GM12878 (cell line): ENCODE measurements around the gene TMEM14B. TPM values are rescaled to one million over a fixed set of nuclear protein-coding genes. Genes with fewer than 3 reads are reported as not detected.
A peak's percentile ranks its signal among the peaks of the same experiment; 100 is the strongest.

Experiments
- ATAC-seq: fragments of 200-7000 bp; cut with Tn5 transposase; 3 replicates; pipeline ENCODE4 v1.9.1; 2020; ENCODE audit warnings: mild to moderate bottlenecking, moderate library complexity
- BruUV-seq: library from RNA; stranded (reverse); fragments of 400-500 nt; replicated peaks from 2 replicates; lab custom pipeline; 2021; lab: Mats Ljungman, UMichigan
- CTCF ChIA-PET: fragments of 300-600 bp; sonication (Branson Sonifier 250); formaldehyde crosslinking; extraction: SDS; loops from one replicate; lab custom pipeline; 2021; ENCODE audit warnings: inconsistent platforms; lab: Yijun Ruan, JAX
- POLR2A ChIA-PET: fragments of 350-600 bp; formaldehyde crosslinking; extraction: SDS; loops from one replicate; lab custom pipeline; 2021; ENCODE audit warnings: inconsistent platforms; lab: Charles Lee
- RAD21 ChIA-PET: fragments of 300-600 bp; sonication (Branson Sonifier 250); formaldehyde crosslinking; loops from one replicate; lab custom pipeline; 2023; ENCODE audit warnings: antibody characterized with exemption; ENCODE audit not compliant: unreplicated experiment; lab: Charles Lee
- SMC1A ChIA-PET: fragments of 300-600 bp; sonication (Branson Sonifier 250); formaldehyde crosslinking; loops from one replicate; lab custom pipeline; 2023; ENCODE audit not compliant: unreplicated experiment, uncharacterized antibody; lab: Charles Lee
- DNase-seq: peaks from one replicate; pipeline ENCODE4 v3.0.0-alpha.2; 2011; ENCODE audit warnings: low read depth, low spot score
- FAIRE-seq: peaks from 3 replicates; lab custom pipeline; 2011; peaks lifted over from hg19 to GRCh38; lab: Jason Lieb, UNC
- H2AFZ ChIP-seq: 2 replicates; pipeline ENCODE4 v1.6.0; 2011; ENCODE audit warnings: low read depth, low read length, control low read depth; ENCODE audit not compliant: control insufficient read depth
- H3K27ac ChIP-seq: 2 replicates; pipeline ENCODE4 v1.5.1; 2011; ENCODE audit warnings: control low read depth; ENCODE audit not compliant: control insufficient read depth, insufficient read depth
- H3K27me3 ChIP-seq, 2 experiments: replicated peaks in 1 of 2; 2 replicates each; pipeline versions ENCODE4 v1.6.0 to v1.6.1; 2011; ENCODE audit warnings: low read length in 1 of 2; ENCODE audit not compliant: control insufficient read depth in 2 of 2, insufficient read depth in 2 of 2
- H3K36me3 ChIP-seq, 2 experiments: 2 replicates each; pipeline ENCODE4 v1.5.1; 2011; ENCODE audit warnings: low read length in 1 of 2; ENCODE audit not compliant: control insufficient read depth in 2 of 2, insufficient read depth in 2 of 2
- H3K4me1 ChIP-seq: 2 replicates; pipeline ENCODE4 v1.6.1; 2011; ENCODE audit warnings: mild to moderate bottlenecking, low read length, moderate library complexity, mixed read lengths; ENCODE audit not compliant: control insufficient read depth, insufficient read depth
- H3K4me2 ChIP-seq: 2 replicates; pipeline ENCODE4 v1.6.0; 2011; ENCODE audit warnings: control low read depth; ENCODE audit not compliant: control insufficient read depth, insufficient read depth
- H3K4me3 ChIP-seq: fragments of 200-600 bp; sonication (generic); 2 replicates; pipeline ENCODE4 v1.5.1; 2016
- H3K79me2 ChIP-seq: 2 replicates; pipeline ENCODE4 v1.6.0; 2011; ENCODE audit warnings: low read length; ENCODE audit not compliant: control insufficient read depth, insufficient read depth
- H3K9ac ChIP-seq: 2 replicates; pipeline ENCODE4 v1.8.0; 2011; ENCODE audit warnings: low read length, control low read depth, mixed read lengths; ENCODE audit not compliant: control insufficient read depth, insufficient read depth
- H3K9me3 ChIP-seq: replicated peaks from 3 replicates; pipeline ENCODE4 v1.5.1; 2011; ENCODE audit warnings: mild to moderate bottlenecking, low read length; ENCODE audit not compliant: control insufficient read depth, insufficient read depth
- H4K20me1 ChIP-seq: 2 replicates; pipeline ENCODE4 v1.6.0; 2011; ENCODE audit not compliant: control insufficient read depth, insufficient read depth
- EED ChIP-seq: sonication (generic); IDR thresholded peaks from 2 replicates; pipeline ENCODE4 v1.6.1; 2016; ENCODE audit warnings: antibody characterized with exemption, low read depth
- MYB ChIP-seq: fragments of 150-350 bp; IDR thresholded peaks from 2 replicates; pipeline ENCODE4 v1.6.1; 2014; ENCODE audit warnings: mild to moderate bottlenecking, low read depth, low read length, borderline replicate concordance
- NR2C2 ChIP-seq: IDR thresholded peaks from 2 replicates; pipeline ENCODE4 v1.6.1; 2011; ENCODE audit warnings: borderline replicate concordance, low read depth; ENCODE audit not compliant: control insufficient read depth, insufficient read length
- PAX5 ChIP-seq: IDR thresholded peaks from 2 replicates; pipeline ENCODE4 v1.6.1; 2011; ENCODE audit warnings: low read depth, low read length, borderline replicate concordance
- SMC3 ChIP-seq: IDR thresholded peaks from 2 replicates; pipeline ENCODE4 v1.6.1; 2011; ENCODE audit warnings: low read length, improper control_type of control experiment, borderline replicate concordance
- SPI1 ChIP-seq: IDR thresholded peaks from 2 replicates; pipeline ENCODE4 v1.6.1; 2011; ENCODE audit warnings: low read depth, mild to moderate bottlenecking, low read length, moderate library complexity, borderline replicate concordance; ENCODE audit not compliant: insufficient read depth
- ZBED1 ChIP-seq: IDR thresholded peaks from 2 replicates; pipeline ENCODE4 v1.6.1; 2016; ENCODE audit warnings: borderline replicate concordance
- ZNF687 ChIP-seq: fragments of 450-650 bp; IDR thresholded peaks from 2 replicates; pipeline ENCODE4 v1.6.1; 2017; ENCODE audit warnings: mild to moderate bottlenecking, moderate library complexity
- WGBS: methylation state at CpG from one replicate; pipeline ENCODE4 v1.1.6; 2016; ENCODE audit warnings: low lambda C conversion rate; ENCODE audit not compliant: insufficient replicate concordance, insufficient coverage; ENCODE audit errors: missing lambda C conversion rate; 5-methylcytosine and 5-hydroxymethylcytosine counted together
- in situ Hi-C: fragments of 300-500 bp; cut with MboI; formaldehyde crosslinking; loops from 9 replicates; pipeline ENCODE4 v1.14.3; 2018; ENCODE audit warnings: mixed read lengths
- intact Hi-C: fragments of 100-400 bp; cut with micrococcal nuclease; formaldehyde crosslinking; loops from one replicate; pipeline ENCODE4 v1.14.2; 2022; ENCODE audit not compliant: unreplicated experiment
- polyA plus RNA-seq, 11 experiments: library from polyadenylated mRNA; depleted of rRNA in 4 of 11; unstranded in 6 of 11; stranded (reverse) in 5 of 11; fragments of >200 nt; fragmentation: Nextera tagmentation in 4 of 11; fragmentation: Illumina TruSeq in 1 of 11; extraction: Ambion mirVana in 4 of 11; extraction: Trizol in 1 of 11; gene quantifications; 1 replicate in 1 of 11; 2 replicates in 10 of 11; pipeline versions ENCODE4 v1.2.1 to v1.2.3, GENCODE V29; 2011 to 2016; ENCODE audit warnings: inconsistent platforms in 2 of 11, missing spikeins in 2 of 11, low read depth in 1 of 11
- total RNA-seq, 4 experiments: library from RNA; depleted of rRNA in 3 of 4; stranded (reverse); fragments of >200 nt in 3 of 4; fragmentation: Illumina TruSeq in 1 of 4; extraction: Trizol in 1 of 4; gene quantifications; 2 replicates each; pipeline versions ENCODE4 v1.2.1 to v1.2.3, GENCODE V29; 2013 to 2021

Gene TMEM14B
- total and polyA plus RNA-seq, 10 of the 15 experiments (the other 5 are each of a cell fraction or from before 2014, with no cell fraction given), result 80.5 to 399 (median 136) TPM

- SMC1A ChIA-PET, result interaction anchor here (1.1 to 2.2 kb wide), 2 partner anchors 313 to 315 kb away, joined by 5 read pairs; no protein-coding TSS in a partner anchor
These were observed 46.1 kb downstream of the TMEM14B start for GRCh38 chr6:10793695-10794094.

More at GRCh38 chr6:10793695-10794094, 46.1 kb downstream of the TMEM14B start:
- Histone ChIP-seq H3K4me1 (no peaks in the 10 kb centered on the region), H2AFZ (no peak overlapping the region), H3K4me3 (no peak overlapping the region), H3K27me3 (no peaks in the 10 kb centered on the region), H3K9me3 (no peaks in the 10 kb centered on the region), H3K36me3 (no peaks in the 10 kb centered on the region), H3K9ac (no peak overlapping the region), H4K20me1 (no peaks in the 10 kb centered on the region), H3K27ac (no peak overlapping the region), H3K4me2 (no peak overlapping the region), H3K79me2 (no peaks in the 10 kb centered on the region)
- ChIA-PET POLR2A (no interaction called here), CTCF (interaction anchor here (0.7 to 12.1 kb wide), 3 partner anchors 27 to 313 kb away, joined by 3 to 153 read pairs (median 4); no protein-coding TSS in a partner anchor), RAD21 (interaction anchor here (1.3 to 1.4 kb wide), 2 partner anchors 275 to 315 kb away, joined by 3 to 5 read pairs; no protein-coding TSS in a partner anchor)
- TF ChIP-seq ZBED1 (no peak), MYB (no peak), SPI1 (no peak), SMC3 (no peak), PAX5 (no peak), EED (no peak), ZNF687 (no peak), NR2C2 (no peak)
- ATAC-seq, result peak; percentile 27; the same call in 1 of the 3 replicates
- in situ Hi-C loops, result no loop called here
- DNase-seq, result no peak
- intact Hi-C loops, result no loop called here
- no TSS peak for BruUV-seq
- WGBS, result 87% methylated on average over 6 of the region's 6 CpGs
- FAIRE-seq, result no peak
